Measurements from ENCODE around the gene SCYGR2. TPM values are rescaled to one million over a fixed set of nuclear protein-coding genes. Genes with fewer than 3 reads are reported as not detected.

Gene SCYGR2
- total RNA-seq, 1 experiment from 2014 or later = not detected

DNA sequence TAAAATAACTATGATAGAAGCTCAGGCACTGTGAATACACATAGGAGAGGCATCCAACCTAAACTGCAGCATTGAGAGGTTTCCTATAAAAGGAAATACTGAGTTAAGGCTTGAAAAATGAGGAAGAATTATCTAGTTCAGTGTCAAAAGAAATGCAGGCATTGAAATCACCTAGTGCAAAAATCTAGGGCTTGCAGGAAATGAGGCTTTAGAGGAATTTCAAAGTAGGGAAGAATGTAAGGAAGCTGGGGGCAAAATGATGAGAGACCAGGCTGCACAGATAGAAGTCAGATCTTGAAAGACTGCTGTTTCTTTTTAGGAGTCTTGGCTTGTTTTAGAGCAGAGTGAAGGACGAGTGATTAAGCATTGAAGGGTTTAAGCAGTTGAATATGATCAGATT is 28.1 kb upstream of the SCYGR2 start:
- Mint-ChIP-seq H3K4me1 (peaks cover 3% of the 10 kb centered on the region in 2 experiments; a peak in 3 of 4 replicates), H3K9me3 (no peaks in the 10 kb centered on the region), H3K4me3 (no peak overlapping the region), H3K27me3 (ENCODE audit: low read depth) (no peaks in the 10 kb centered on the region), H3K36me3 (ENCODE audit: insufficient read depth in 1 of 3, low read depth in 3 of 3) (no peaks in the 10 kb centered on the region), H3K27ac (peak overlapping the region in 2 of 3 experiments; percentile 45 to 71; a peak in 4 of 7 replicates)
- Histone ChIP-seq H3K4me2 (ENCODE audit: insufficient read depth, insufficient read length, low read length) (no peak overlapping the region), H2BK5ac (ENCODE audit: insufficient read length, low read length) (no peak overlapping the region), H2BK12ac (ENCODE audit: insufficient read length, low read depth, low read length) (no peak overlapping the region), H3T11ph (ENCODE audit: low read length) (no peak overlapping the region), H3K9ac (ENCODE audit: extremely low read depth, insufficient read length, low read length) (no peak overlapping the region), H2BK15ac (ENCODE audit: low read depth, low read length) (no peak overlapping the region), H3K14ac (ENCODE audit: insufficient read depth, low read length) (no peak overlapping the region), H2BK120ac (ENCODE audit: low read depth, low read length, poor library complexity, severe bottlenecking) (no peak overlapping the region), H3K9me3 (ENCODE audit: control insufficient read depth, low read depth, low read length) (no peaks in the 10 kb centered on the region), H4K91ac (ENCODE audit: insufficient read length, low read depth, low read length) (no peak overlapping the region), H4K20me1 (ENCODE audit: control insufficient read depth, insufficient read depth, insufficient read length) (no peaks in the 10 kb centered on the region), H2AK5ac (ENCODE audit: insufficient read length, low read length) (no peak overlapping the region), H3K4ac (ENCODE audit: low read depth, low read length) (no peak overlapping the region), H3K27me3 (ENCODE audit: insufficient read depth, low read length) (no peaks in the 10 kb centered on the region), H2BK20ac (ENCODE audit: low read depth, low read length, poor library complexity, severe bottlenecking) (no peak overlapping the region), H2AFZ (ENCODE audit: low read length) (no peak overlapping the region), H3K56ac (ENCODE audit: insufficient read length, low read depth, low read length) (no peak overlapping the region), H3K23me2 (ENCODE audit: insufficient read length, low read depth, low read length, poor library complexity, severe bottlenecking) (no peaks in the 10 kb centered on the region), H3K23ac (ENCODE audit: insufficient read length, low read depth, low read length) (no peak overlapping the region), H3K4me1 (ENCODE audit: insufficient read depth, low read length) (no peaks in the 10 kb centered on the region), H3K27ac (ENCODE audit: insufficient read length, low read depth, low read length) (no peak overlapping the region), H4K8ac (replicated peaks; ENCODE audit: insufficient read length, low read depth, low read length) (no peak overlapping the region), H4K5ac (ENCODE audit: insufficient read length, low read depth, low read length) (no peak overlapping the region), H3K79me1 (ENCODE audit: insufficient read depth, low read depth, low read length, poor library complexity, severe bottlenecking) (no peaks in the 10 kb centered on the region), H3K79me2 (ENCODE audit: insufficient read depth, low read length) (no peaks in the 10 kb centered on the region), H3K18ac (ENCODE audit: insufficient read length, low read depth, low read length) (no peak overlapping the region)
- WGBS (ENCODE audit: extremely low coverage, insufficient read length, low lambda C conversion rate) = no CpG with 5 or more reads among the region's 1 CpG
- TF ChIP-seq, protein P1, sequence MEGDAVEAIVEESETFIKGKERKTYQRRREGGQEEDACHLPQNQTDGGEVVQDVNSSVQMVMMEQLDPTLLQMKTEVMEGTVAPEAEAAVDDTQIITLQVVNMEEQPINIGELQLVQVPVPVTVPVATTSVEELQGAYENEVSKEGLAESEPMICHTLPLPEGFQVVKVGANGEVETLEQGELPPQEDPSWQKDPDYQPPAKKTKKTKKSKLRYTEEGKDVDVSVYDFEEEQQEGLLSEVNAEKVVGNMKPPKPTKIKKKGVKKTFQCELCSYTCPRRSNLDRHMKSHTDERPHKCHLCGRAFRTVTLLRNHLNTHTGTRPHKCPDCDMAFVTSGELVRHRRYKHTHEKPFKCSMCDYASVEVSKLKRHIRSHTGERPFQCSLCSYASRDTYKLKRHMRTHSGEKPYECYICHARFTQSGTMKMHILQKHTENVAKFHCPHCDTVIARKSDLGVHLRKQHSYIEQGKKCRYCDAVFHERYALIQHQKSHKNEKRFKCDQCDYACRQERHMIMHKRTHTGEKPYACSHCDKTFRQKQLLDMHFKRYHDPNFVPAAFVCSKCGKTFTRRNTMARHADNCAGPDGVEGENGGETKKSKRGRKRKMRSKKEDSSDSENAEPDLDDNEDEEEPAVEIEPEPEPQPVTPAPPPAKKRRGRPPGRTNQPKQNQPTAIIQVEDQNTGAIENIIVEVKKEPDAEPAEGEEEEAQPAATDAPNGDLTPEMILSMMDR (conservative IDR thresholded peaks at IDR 0.05) = no peak
- DNase-seq = no peak

Measured in H9 (cell line).